Activated gamma-delta T cell treated with Interleukin-2 at 50 U/mL for 16 hours (primary cell): Measurements from ENCODE around the gene PAPOLB.
"Not testable (repeated sequence)": the region's sequence is repeated elsewhere in the genome, so short reads cannot be mapped to it uniquely, and the experiment has no call there.

Source experiments
- DNase-seq: peaks from one replicate; pipeline ENCODE4 v3.0.0-alpha.2; 2020

The PAPOLB gene

DNA sequence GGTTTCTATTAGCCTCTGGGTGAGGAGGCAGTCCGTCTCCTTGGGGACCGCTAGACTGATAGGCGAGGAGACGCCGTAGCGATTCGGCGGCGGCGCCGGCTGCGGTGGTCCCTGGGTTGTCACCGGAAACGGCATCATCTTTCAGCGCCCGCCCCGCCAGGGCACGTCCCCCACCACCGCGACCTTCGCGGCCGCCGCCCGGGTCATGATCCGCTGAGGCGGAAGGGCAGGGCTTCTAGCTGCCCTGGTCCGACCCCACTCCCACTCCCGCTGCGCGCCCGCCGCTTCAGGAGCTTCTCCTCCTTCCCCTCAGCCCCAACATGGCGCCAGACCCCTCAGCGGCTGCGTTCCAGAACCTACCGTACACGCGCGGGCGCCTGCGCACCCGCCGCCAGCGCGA is at the start of gene PAPOLB:
Gene PAPOLB (minus strand): TSS at position 358 of the 400 bp plus-strand sequence. CDS start 220 bp downstream, at position 138.
- peak; percentile 19 for DNase-seq

GRCh38 chr7:4911111-4911828 is 49.4 kb upstream of the PAPOLB start:
- no peak for DNase-seq

- no peak for DNase-seq
These were observed 44.9 kb upstream of the PAPOLB start for GRCh38 chr7:4906682-4907081.

DNA sequence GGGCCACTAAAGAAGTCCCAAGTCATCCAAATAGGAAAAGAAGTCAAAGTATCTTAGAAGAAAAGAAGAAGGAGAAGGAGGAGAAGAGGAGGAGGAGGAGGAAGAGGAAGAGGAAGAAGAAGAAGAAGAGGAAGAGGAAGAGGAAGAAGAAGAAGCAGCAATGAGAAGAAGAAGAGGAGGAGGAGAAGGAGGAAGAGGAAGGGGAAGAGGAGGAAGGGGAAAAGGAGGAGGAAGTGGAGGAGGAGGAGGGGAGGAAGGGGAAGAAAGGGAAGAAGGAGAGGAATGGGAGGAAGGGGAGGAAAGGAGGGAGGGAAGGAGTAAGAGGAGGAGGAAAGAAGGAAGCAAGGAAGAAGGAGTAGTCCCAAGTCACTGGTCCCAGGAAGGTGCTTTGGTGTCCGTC is 43.3 kb upstream of the PAPOLB start:
- no peak for DNase-seq

GRCh38 chr7:4904346-4904745 is 42.5 kb upstream of the PAPOLB start:
- DNase-seq, result no peak

- DNase-seq, result no peak
These were observed 33.9 kb upstream of the PAPOLB start for GRCh38 chr7:4895766-4896165.

GRCh38 chr7:4894482-4894881 is 32.7 kb upstream of the PAPOLB start:
- no peak for DNase-seq

- no peak for DNase-seq
These were observed 32.2 kb upstream of the PAPOLB start for GRCh38 chr7:4893929-4894475.

- DNase-seq, result not testable (repeated sequence)
These were observed 31.4 kb upstream of the PAPOLB start for GRCh38 chr7:4893188-4893587.

- DNase-seq, result not testable (repeated sequence)
These were observed 29.7 kb upstream of the PAPOLB start for GRCh38 chr7:4891522-4891921.

- DNase-seq, result no peak
These were observed 27.9 kb upstream of the PAPOLB start for GRCh38 chr7:4889682-4890081.

- DNase-seq, result no peak
These were observed 26.3 kb upstream of the PAPOLB start for GRCh38 chr7:4888161-4888560.

DNA sequence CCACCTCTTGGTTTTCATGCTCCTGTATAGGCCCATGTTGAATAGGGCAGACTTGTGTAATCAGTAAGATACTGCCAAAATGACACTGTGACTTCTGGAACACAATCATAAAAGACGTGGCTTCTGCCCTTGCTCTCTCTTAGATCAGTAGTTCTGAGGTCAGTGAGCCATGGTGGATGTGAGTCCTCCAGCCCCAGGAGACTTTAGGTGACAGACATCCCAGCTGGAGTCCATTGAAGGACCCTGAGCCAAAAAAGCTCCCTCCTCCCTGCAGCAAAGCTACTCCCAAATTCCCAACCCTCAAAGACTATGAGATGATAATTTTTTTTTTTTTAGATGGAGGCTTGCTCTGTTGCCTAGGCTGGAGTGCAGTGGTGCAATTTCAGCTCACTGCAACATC is 24.8 kb upstream of the PAPOLB start:
- DNase-seq, result no peak

GRCh38 chr7:4885317-4885807 is 23.5 kb upstream of the PAPOLB start:
- DNase-seq, result no peak

GRCh38 chr7:4884164-4884563 is 22.3 kb upstream of the PAPOLB start:
- no peak for DNase-seq

- DNase-seq, result peak; percentile 72
These were observed 21.7 kb upstream of the PAPOLB start, which contains the start of gene RADIL for GRCh38 chr7:4883372-4884144. RADIL (minus strand) TSS chr7:4883716; CDS start chr7:4878139, 5,577 bp downstream.

DNA sequence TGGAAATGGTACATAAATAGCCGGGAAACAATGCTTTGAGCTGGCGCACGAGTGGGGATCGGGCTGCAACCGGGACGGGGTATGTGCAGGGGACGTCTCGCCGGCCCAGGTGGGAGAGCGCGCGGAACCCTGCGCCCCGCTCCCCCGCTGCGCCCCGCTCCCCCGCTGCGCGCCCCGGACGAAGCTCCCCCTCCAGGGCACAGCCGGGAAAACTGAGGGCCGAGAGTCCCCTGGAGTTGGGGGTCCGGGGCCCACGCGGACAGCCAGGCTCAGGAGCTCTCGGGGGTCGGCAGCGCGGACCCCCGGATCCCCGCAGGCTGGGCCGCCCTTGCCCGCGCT is 21.2 kb upstream of the PAPOLB start:
- no peak for DNase-seq

- no peak for DNase-seq
These were observed 20.6 kb upstream of the PAPOLB start for GRCh38 chr7:4882169-4883032.

DNA sequence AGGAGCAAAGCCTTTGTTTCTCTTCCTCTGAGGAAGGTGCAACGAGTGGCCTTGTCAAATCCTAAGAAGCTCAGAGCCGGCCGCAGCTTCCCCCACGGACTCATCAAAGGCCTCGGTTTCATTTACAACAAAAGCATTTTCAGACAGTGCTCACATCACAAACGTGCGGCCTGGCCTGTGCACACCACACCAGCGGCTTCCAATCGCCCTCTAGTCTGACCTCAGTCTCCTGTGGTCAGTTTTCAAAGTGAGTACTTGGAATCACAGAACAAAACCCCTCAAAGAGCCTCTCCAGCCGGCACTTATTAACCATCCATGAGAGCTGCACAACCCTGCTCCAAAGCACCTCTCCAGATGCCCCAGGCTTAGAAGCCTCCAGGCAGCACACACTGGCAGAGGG is 18.4 kb upstream of the PAPOLB start:
- no peak for DNase-seq

DNA sequence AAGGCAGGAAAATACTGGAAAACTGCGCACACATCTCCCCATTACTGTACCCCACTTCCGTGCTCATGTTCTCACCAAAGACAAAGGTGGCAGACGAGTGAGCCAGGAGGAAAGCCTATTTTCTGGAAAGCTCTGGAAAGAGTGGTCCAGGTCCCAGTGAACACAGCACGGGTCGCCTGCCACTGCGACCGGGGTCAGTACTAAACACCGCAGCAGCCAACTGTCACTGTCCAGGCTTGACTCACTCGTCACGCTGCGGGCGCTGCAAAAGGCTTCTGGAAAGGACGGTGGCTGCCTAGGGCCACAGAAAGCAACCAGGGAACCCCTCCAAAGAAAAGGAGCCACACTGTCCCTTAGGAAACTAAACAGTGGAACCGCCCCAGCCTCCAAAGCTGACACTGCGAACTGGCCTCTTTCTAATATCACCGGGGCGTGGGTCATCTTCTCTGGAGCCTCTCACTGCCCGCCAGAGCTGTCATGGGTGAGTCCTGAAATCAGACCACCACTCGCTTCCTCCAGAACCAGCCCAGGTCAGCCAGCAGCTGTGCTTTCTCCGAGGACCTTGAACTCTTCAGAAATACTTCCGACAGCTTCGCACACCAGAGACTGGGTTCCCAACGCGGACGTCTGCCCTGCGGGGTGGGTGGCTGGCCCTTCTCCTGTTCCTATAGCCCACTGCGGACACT is 17.7 kb upstream of the PAPOLB start:
- no peak for DNase-seq

- DNase-seq, result no peak
These were observed 16.8 kb upstream of the PAPOLB start for GRCh38 chr7:4878336-4879335.
